HEK293 (cell line): ENCODE data around the gene GNG7.

Experiments
- CTCF ChIA-PET: fragments of 350-600 bp; formaldehyde crosslinking; extraction: SDS; loops from one replicate; lab custom pipeline; 2021; ENCODE audit warnings: antibody characterized with exemption; lab: Yijun Ruan, JAX
- POLR2A ChIA-PET: fragments of 300-600 bp; formaldehyde crosslinking; extraction: SDS; loops from one replicate; lab custom pipeline; 2020; ENCODE audit warnings: antibody characterized with exemption, inconsistent platforms; lab: Yijun Ruan, JAX
- H3K27ac ChIP-seq: fragments of 200-500 bp; sonication (Bioruptor generic); 2 replicates; pipeline ENCODE4 v1.5.1; 2014; ENCODE audit warnings: low read depth, low read length, control low read depth, inconsistent platforms; ENCODE audit errors: extremely low read depth
- H3K36me3 ChIP-seq, 2 experiments: fragments of 200-500 bp in 1 of 2; sonication (Bioruptor generic) in 1 of 2; 1 replicate in 1 of 2; 2 replicates in 1 of 2; pipeline ENCODE4 v1.5.1; 2014 to 2017; ENCODE audit warnings: inconsistent platforms in 2 of 2, low read length in 2 of 2; ENCODE audit not compliant: control insufficient read depth in 2 of 2, insufficient read depth in 1 of 2
- H3K4me1 ChIP-seq: fragments of 200-500 bp; sonication (Bioruptor generic); 2 replicates; pipeline ENCODE4 v1.5.1; 2014; ENCODE audit warnings: mild to moderate bottlenecking, low read length, inconsistent platforms; ENCODE audit not compliant: control insufficient read depth, insufficient read depth
- H3K4me3 ChIP-seq: 2 replicates; pipeline ENCODE4 v1.5.1; 2011; ENCODE audit warnings: low read depth, mild to moderate bottlenecking, control low read depth, low read length, moderate library complexity
- H3K9me3 ChIP-seq: fragments of 200-500 bp; sonication (Bioruptor generic); 2 replicates; pipeline ENCODE4 v1.5.1; 2014; ENCODE audit warnings: low read depth, low read length, inconsistent platforms; ENCODE audit not compliant: control insufficient read depth, insufficient read depth
- FEZF1 ChIP-seq: fragments of 450-650 bp; formaldehyde crosslinking; IDR thresholded peaks from 2 replicates; pipeline ENCODE4 v1.5.1; 2016; ENCODE audit warnings: missing biosample characterization, missing genetic modification characterization
- GLIS1 ChIP-seq: fragments of 450-650 bp; formaldehyde crosslinking; IDR thresholded peaks from 2 replicates; pipeline ENCODE4 v1.5.1; 2016; ENCODE audit warnings: missing biosample characterization, missing genetic modification characterization
- KLF17 ChIP-seq: fragments of 450-650 bp; formaldehyde crosslinking; IDR thresholded peaks from 2 replicates; pipeline ENCODE4 v1.5.1; 2016; ENCODE audit warnings: missing biosample characterization, missing genetic modification characterization
- KLF8 ChIP-seq: fragments of 450-650 bp; formaldehyde crosslinking; IDR thresholded peaks from 2 replicates; pipeline ENCODE4 v1.5.1; 2016; ENCODE audit warnings: missing biosample characterization, missing genetic modification characterization
- KLF9 ChIP-seq: fragments of 450-650 bp; formaldehyde crosslinking; IDR thresholded peaks from 2 replicates; pipeline ENCODE4 v1.5.1; 2016; ENCODE audit warnings: missing biosample characterization, missing genetic modification characterization, low read depth
- OSR2 ChIP-seq: fragments of 450-650 bp; formaldehyde crosslinking; IDR thresholded peaks from 2 replicates; pipeline ENCODE4 v1.5.1; 2016; ENCODE audit warnings: missing biosample characterization, missing genetic modification characterization
- PRDM2 ChIP-seq: fragments of 450-650 bp; formaldehyde crosslinking; IDR thresholded peaks from 2 replicates; pipeline ENCODE4 v1.5.1; 2016; ENCODE audit warnings: missing biosample characterization, missing genetic modification characterization, borderline replicate concordance
- ZNF10 ChIP-seq: fragments of 450-650 bp; formaldehyde crosslinking; IDR thresholded peaks from 2 replicates; pipeline ENCODE4 v1.5.1; 2017; ENCODE audit warnings: missing biosample characterization, missing genetic modification characterization
- ZNF138 ChIP-seq: fragments of 450-650 bp; formaldehyde crosslinking; IDR thresholded peaks from 2 replicates; pipeline ENCODE4 v1.5.1; 2016; ENCODE audit warnings: missing biosample characterization, missing genetic modification characterization, borderline replicate concordance
- ZNF155 ChIP-seq: fragments of 450-650 bp; formaldehyde crosslinking; IDR thresholded peaks from 2 replicates; pipeline ENCODE4 v1.5.1; 2016; ENCODE audit warnings: missing biosample characterization, missing genetic modification characterization
- ZNF169 ChIP-seq: fragments of 450-650 bp; formaldehyde crosslinking; IDR thresholded peaks from 2 replicates; pipeline ENCODE4 v1.5.1; 2016; ENCODE audit warnings: missing biosample characterization, missing genetic modification characterization
- ZNF174 ChIP-seq: fragments of 450-650 bp; formaldehyde crosslinking; IDR thresholded peaks from 2 replicates; pipeline ENCODE4 v1.5.0; 2017; ENCODE audit warnings: missing biosample characterization, mild to moderate bottlenecking, missing genetic modification characterization
- ZNF292 ChIP-seq: fragments of 450-650 bp; formaldehyde crosslinking; IDR thresholded peaks from 2 replicates; pipeline ENCODE4 v1.5.1; 2016; ENCODE audit warnings: low read depth, missing biosample characterization, missing genetic modification characterization, borderline replicate concordance
- ZNF311 ChIP-seq: fragments of 450-650 bp; formaldehyde crosslinking; IDR thresholded peaks from 2 replicates; pipeline ENCODE4 v1.5.1; 2017; ENCODE audit warnings: missing biosample characterization, missing genetic modification characterization, borderline replicate concordance
- ZNF366 ChIP-seq: fragments of 450-650 bp; formaldehyde crosslinking; conservative IDR thresholded peaks from 2 replicates; pipeline ENCODE4 v1.5.1; 2016; ENCODE audit warnings: missing biosample characterization, missing genetic modification characterization
- ZNF416 ChIP-seq: fragments of 450-650 bp; formaldehyde crosslinking; IDR thresholded peaks from 2 replicates; pipeline ENCODE4 v1.5.1; 2016; ENCODE audit warnings: missing biosample characterization, missing genetic modification characterization
- TF ChIP-seq, protein P1 (sequence below): fragments of 450-650 bp; formaldehyde crosslinking; IDR thresholded peaks from 2 replicates; pipeline ENCODE4 v1.5.1; 2016; ENCODE audit warnings: missing biosample characterization, missing genetic modification characterization
- TF ChIP-seq, protein P2 (sequence below): fragments of 450-650 bp; formaldehyde crosslinking; IDR thresholded peaks from 2 replicates; pipeline ENCODE4 v1.5.1; 2017; ENCODE audit warnings: missing biosample characterization, missing genetic modification characterization
- TF ChIP-seq, protein P3 (sequence below): fragments of 450-650 bp; formaldehyde crosslinking; IDR thresholded peaks from 2 replicates; pipeline ENCODE4 v1.5.1; 2017; ENCODE audit warnings: missing biosample characterization, missing genetic modification characterization

The GNG7 gene

GRCh38 chr19:2656533-2656932 is 46.0 kb downstream of the GNG7 start (continued):
- TF ChIP-seq, protein P1, sequence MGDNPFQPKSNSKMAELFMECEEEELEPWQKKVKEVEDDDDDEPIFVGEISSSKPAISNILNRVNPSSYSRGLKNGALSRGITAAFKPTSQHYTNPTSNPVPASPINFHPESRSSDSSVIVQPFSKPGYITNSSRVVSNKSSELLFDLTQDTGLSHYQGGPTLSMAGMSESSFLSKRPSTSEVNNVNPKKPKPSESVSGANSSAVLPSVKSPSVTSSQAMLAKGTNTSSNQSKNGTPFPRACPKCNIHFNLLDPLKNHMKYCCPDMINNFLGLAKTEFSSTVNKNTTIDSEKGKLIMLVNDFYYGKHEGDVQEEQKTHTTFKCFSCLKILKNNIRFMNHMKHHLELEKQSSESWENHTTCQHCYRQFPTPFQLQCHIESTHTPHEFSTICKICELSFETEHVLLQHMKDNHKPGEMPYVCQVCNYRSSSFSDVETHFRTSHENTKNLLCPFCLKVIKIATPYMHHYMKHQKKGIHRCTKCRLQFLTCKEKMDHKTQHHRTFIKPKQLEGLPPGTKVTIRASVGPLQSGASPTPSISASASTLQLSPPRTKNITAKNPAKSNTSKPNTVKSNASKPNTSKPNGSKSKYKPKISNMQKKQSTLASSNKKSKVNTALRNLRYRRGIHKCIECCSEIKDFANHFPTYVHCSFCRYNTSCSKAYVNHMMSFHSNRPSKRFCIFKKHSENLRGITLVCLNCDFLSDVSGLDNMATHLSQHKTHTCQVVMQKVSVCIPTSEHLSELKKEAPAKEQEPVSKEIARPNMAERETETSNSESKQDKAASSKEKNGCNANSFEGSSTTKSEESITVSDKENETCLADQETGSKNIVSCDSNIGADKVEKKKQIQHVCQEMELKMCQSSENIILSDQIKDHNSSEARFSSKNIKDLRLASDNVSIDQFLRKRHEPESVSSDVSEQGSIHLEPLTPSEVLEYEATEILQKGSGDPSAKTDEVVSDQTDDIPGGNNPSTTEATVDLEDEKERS = no peak

- TF ChIP-seq GLIS1 (tag by site-specific recombination) (peak; percentile 85), KLF9 (no peak)
- TF ChIP-seq, all 188 proteins: peak for 1
- Histone ChIP-seq H3K27ac (no peak overlapping the region), H3K4me3 (no peak overlapping the region), H3K4me1 (no peaks in the 10 kb centered on the region), H3K9me3 (no peaks in the 10 kb centered on the region), H3K36me3 (no peaks in the 10 kb centered on the region)
- POLR2A ChIA-PET = no interaction called here
- CTCF ChIA-PET = interaction anchor here (0.5 kb wide), 1 partner anchor 53 kb away, joined by 6 read pairs; no protein-coding TSS in a partner anchor
Observed at GRCh38 chr19:2653710-2654707, 48.5 kb downstream of the GNG7 start.

- Histone ChIP-seq H3K4me1 (no peaks in the 10 kb centered on the region), H3K4me3 (no peak overlapping the region), H3K36me3 (no peaks in the 10 kb centered on the region), H3K27ac (no peak overlapping the region), H3K9me3 (no peaks in the 10 kb centered on the region)
- CTCF ChIA-PET = interaction anchor here (0.6 kb wide), 1 partner anchor 13 kb away, joined by 3 read pairs; no protein-coding TSS in a partner anchor
- POLR2A ChIA-PET = no interaction called here
- TF ChIP-seq ZNF169 (no peak), ZNF10 (no peak), ZNF174 (no peak), PRDM2 (tag by site-specific recombination) (no peak), ZNF416 (tag by site-specific recombination) (no peak), KLF17 (no peak), OSR2 (tag by site-specific recombination) (no peak), ZNF366 (tag by site-specific recombination) (no peak), KLF8 (tag by site-specific recombination) (no peak), FEZF1 (tag by site-specific recombination) (no peak), ZNF292 (tag by site-specific recombination) (no peak), ZNF311 (no peak), ZNF138 (no peak), ZNF155 (no peak)
- TF ChIP-seq, protein P2, sequence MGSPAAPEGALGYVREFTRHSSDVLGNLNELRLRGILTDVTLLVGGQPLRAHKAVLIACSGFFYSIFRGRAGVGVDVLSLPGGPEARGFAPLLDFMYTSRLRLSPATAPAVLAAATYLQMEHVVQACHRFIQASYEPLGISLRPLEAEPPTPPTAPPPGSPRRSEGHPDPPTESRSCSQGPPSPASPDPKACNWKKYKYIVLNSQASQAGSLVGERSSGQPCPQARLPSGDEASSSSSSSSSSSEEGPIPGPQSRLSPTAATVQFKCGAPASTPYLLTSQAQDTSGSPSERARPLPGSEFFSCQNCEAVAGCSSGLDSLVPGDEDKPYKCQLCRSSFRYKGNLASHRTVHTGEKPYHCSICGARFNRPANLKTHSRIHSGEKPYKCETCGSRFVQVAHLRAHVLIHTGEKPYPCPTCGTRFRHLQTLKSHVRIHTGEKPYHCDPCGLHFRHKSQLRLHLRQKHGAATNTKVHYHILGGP (tag by site-specific recombination) = no peak
- TF ChIP-seq, protein P3, sequence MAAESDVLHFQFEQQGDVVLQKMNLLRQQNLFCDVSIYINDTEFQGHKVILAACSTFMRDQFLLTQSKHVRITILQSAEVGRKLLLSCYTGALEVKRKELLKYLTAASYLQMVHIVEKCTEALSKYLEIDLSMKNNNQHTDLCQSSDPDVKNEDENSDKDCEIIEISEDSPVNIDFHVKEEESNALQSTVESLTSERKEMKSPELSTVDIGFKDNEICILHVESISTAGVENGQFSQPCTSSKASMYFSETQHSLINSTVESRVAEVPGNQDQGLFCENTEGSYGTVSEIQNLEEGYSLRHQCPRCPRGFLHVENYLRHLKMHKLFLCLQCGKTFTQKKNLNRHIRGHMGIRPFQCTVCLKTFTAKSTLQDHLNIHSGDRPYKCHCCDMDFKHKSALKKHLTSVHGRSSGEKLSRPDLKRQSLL = no peak
Observed at GRCh38 chr19:2653218-2653617, 49.3 kb downstream of the GNG7 start.
